ENCODE data around the gene SH3RF2. TPM values are rescaled to one million over a fixed set of nuclear protein-coding genes. Genes with fewer than 3 reads are reported as not detected.

The SH3RF2 gene
- total and polyA plus RNA-seq, 4 donors, result 1.0 to 10.5 (median 4.9) TPM

DNA sequence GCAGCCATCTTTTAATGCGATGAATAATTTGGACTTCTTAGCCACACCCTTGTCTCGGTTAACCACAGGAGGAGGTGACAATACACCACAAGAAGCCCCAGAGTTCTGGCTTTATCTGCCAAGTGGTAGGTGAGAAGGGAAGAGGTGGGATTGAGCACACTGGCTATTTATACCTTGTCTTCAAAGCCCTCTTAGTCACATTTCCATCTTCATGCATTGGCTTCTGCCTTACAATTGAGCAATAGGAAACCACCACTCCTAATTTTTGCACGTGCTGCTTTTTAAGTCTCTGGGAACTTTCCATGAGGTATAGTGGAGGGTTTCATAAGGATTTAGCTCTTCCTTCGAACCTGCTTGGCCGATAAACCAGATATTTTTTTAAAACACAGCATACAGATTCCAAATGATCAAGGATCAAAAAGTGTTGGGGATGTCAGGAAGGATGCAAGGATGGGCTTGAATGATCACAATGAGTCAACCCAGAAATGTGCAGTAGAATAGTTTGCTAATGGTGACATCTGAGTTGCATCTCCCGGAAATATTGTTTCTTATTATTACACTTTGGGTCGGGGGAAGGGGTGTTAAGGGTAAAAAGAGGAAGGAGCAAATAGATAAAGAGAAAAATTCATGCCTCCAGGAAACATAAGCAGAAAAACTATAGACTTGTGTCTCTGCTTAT is 143.5 kb downstream of the SH3RF2 start:
- no peak for TF ChIP-seq SP1 (IDR thresholded peaks at IDR 0.05)
- no peak for TF ChIP-seq REST (IDR thresholded peaks at IDR 0.05)
- no peak for TF ChIP-seq HNF4A (conservative IDR thresholded peaks at IDR 0.05)
- TF ChIP-seq NR2F2 (IDR thresholded peaks at IDR 0.05), result no peak
- TF ChIP-seq, protein P1, sequence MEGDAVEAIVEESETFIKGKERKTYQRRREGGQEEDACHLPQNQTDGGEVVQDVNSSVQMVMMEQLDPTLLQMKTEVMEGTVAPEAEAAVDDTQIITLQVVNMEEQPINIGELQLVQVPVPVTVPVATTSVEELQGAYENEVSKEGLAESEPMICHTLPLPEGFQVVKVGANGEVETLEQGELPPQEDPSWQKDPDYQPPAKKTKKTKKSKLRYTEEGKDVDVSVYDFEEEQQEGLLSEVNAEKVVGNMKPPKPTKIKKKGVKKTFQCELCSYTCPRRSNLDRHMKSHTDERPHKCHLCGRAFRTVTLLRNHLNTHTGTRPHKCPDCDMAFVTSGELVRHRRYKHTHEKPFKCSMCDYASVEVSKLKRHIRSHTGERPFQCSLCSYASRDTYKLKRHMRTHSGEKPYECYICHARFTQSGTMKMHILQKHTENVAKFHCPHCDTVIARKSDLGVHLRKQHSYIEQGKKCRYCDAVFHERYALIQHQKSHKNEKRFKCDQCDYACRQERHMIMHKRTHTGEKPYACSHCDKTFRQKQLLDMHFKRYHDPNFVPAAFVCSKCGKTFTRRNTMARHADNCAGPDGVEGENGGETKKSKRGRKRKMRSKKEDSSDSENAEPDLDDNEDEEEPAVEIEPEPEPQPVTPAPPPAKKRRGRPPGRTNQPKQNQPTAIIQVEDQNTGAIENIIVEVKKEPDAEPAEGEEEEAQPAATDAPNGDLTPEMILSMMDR (IDR thresholded peaks at IDR 0.05; ENCODE audit: low read depth, low read length, missing input control), result no peak
- TF ChIP-seq FOXA1 (IDR thresholded peaks at IDR 0.05), result no peak
- TF ChIP-seq RXRA (IDR thresholded peaks at IDR 0.05), result no peak
- TF ChIP-seq FOXA2 (IDR thresholded peaks at IDR 0.05), result no peak
- TF ChIP-seq RAD21 (IDR thresholded peaks at IDR 0.05), result no peak
- TF ChIP-seq YY1 (IDR thresholded peaks at IDR 0.05), result no peak
- no peak for TF ChIP-seq GABPA (IDR thresholded peaks at IDR 0.05 in 1 of 2, conservative IDR thresholded peaks at IDR 0.05 in 1 of 2)
- TF ChIP-seq JUND (IDR thresholded peaks at IDR 0.05), result no peak
- no peak for TF ChIP-seq MAX (IDR thresholded peaks at IDR 0.05)
- no peak for TF ChIP-seq EGR1 (IDR thresholded peaks at IDR 0.05; ENCODE audit: low read depth in 2 of 2)
- TF ChIP-seq HNF4G (IDR thresholded peaks at IDR 0.05), result no peak
- DNase-seq (ENCODE audit: low spot score), result no peak
- H3K9me3 ChIP-seq (ENCODE audit: control insufficient read depth in 4 of 4, low read length in 3 of 4), result no peaks in the 10 kb centered on the region
- WGBS, result 68% methylated on average over 7 of the region's 7 CpGs
- peaks cover 0 to 4% (median 0%) of the 10 kb centered on the region in 4 donors for H3K4me1 ChIP-seq (ENCODE audit: control insufficient read depth in 4 of 4, insufficient read depth in 4 of 4, low read length in 3 of 4)
- no peaks in the 10 kb centered on the region for H3K27me3 ChIP-seq (ENCODE audit: control insufficient read depth in 4 of 4, insufficient read depth in 4 of 4, low read length in 3 of 4)
- no peak overlapping the region for H3K27ac ChIP-seq (ENCODE audit: low read depth in 1 of 2, low read length in 2 of 2)
- no peak overlapping the region for H3K4me3 ChIP-seq (ENCODE audit: low read depth in 1 of 3, low read length in 3 of 3)
- H3K9ac ChIP-seq (ENCODE audit: low read depth in 1 of 2, low read length in 2 of 2), result no peak overlapping the region
- H3K36me3 ChIP-seq (ENCODE audit: control insufficient read depth in 4 of 4, insufficient read depth in 3 of 4, low read depth in 1 of 4, low read length in 3 of 4), result peaks cover 0 to 2% (median under 1%) of the 10 kb centered on the region in 4 donors

DNA sequence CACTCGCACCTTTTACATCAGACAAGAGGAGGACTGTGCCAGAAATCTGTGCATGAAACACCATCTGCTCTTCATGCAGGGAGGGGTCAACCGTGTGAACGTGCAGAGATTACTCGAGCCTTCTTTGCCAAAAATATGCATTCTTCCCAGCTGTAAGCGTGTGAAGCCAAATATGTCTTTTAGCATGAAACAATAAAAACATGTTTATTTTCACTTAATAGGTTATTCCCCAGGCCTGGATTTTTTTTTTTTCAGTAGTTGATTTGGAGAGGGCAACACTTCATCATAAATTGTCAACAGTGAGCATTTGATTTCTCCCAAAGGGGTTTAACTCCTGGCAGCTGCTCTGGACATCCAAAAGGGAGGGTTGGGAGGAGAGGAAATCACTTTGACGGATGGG is 145.2 kb downstream of the SH3RF2 start:
- H3K9ac ChIP-seq (ENCODE audit: low read depth in 1 of 2, low read length in 2 of 2), result no peak overlapping the region
- 82% methylated on average over 6 of the region's 6 CpGs for WGBS

More for the DNA sequence above, 145.2 kb downstream of the SH3RF2 start:
- TF ChIP-seq RAD21 (IDR thresholded peaks at IDR 0.05) (no peak), GABPA (IDR thresholded peaks at IDR 0.05 in 1 of 2, conservative IDR thresholded peaks at IDR 0.05 in 1 of 2) (no peak), YY1 (IDR thresholded peaks at IDR 0.05) (no peak), FOXA2 (IDR thresholded peaks at IDR 0.05) (no peak), REST (IDR thresholded peaks at IDR 0.05) (no peak), NR2F2 (IDR thresholded peaks at IDR 0.05) (no peak), ZBTB33 (IDR thresholded peaks at IDR 0.05) (no peak), JUND (IDR thresholded peaks at IDR 0.05) (no peak), SP1 (IDR thresholded peaks at IDR 0.05) (no peak), MAX (IDR thresholded peaks at IDR 0.05) (no peak), TAF1 (conservative IDR thresholded peaks at IDR 0.05) (no peak)
- Histone ChIP-seq H3K4me1 (ENCODE audit: control insufficient read depth in 4 of 4, insufficient read depth in 4 of 4, low read length in 3 of 4) (peaks cover 0 to 4% (median 0%) of the 10 kb centered on the region in 4 donors), H3K27ac (ENCODE audit: low read depth in 1 of 2, low read length in 2 of 2) (no peak overlapping the region), H3K36me3 (ENCODE audit: control insufficient read depth in 4 of 4, insufficient read depth in 3 of 4, low read depth in 1 of 4, low read length in 3 of 4) (peaks cover 0 to 2% (median under 1%) of the 10 kb centered on the region in 4 donors), H3K27me3 (ENCODE audit: control insufficient read depth in 4 of 4, insufficient read depth in 4 of 4, low read length in 3 of 4) (no peaks in the 10 kb centered on the region), H3K9me3 (ENCODE audit: control insufficient read depth in 4 of 4, low read length in 3 of 4) (no peaks in the 10 kb centered on the region), H3K4me3 (ENCODE audit: low read depth in 1 of 3, low read length in 3 of 3) (no peak overlapping the region)
- no peak for DNase-seq (ENCODE audit: low spot score)

Data from liver (tissue), 9 donors.